Liver (tissue), 9 donors: Measurements from ENCODE around the gene P2RY8. TPM values are rescaled to one million over a fixed set of nuclear protein-coding genes. Genes with fewer than 3 reads are reported as not detected.

Experiments
- DNase-seq: peaks from one replicate; pipeline ENCODE4 v3.0.0-alpha.2; 2017; ENCODE audit warnings: low spot score
- H3K27ac ChIP-seq, 2 donors: one replicate each; pipeline ENCODE4 v1.7.0; 2013; ENCODE audit warnings: inconsistent platforms in 2 of 2, low read length in 2 of 2, control low read depth in 1 of 2, low read depth in 1 of 2, mild to moderate bottlenecking in 1 of 2
- H3K27me3 ChIP-seq, 4 donors: one replicate each; pipeline versions ENCODE4 v1.6.1 to v1.7.0; 2013; ENCODE audit warnings: low read length in 3 of 4, inconsistent platforms in 1 of 4, mild to moderate bottlenecking in 1 of 4, moderate library complexity in 1 of 4; ENCODE audit not compliant: control insufficient read depth in 4 of 4, insufficient read depth in 4 of 4
- H3K36me3 ChIP-seq, 4 donors: one replicate each; pipeline versions ENCODE4 v1.6.1 to v1.7.0; 2013; ENCODE audit warnings: low read length in 3 of 4, mild to moderate bottlenecking in 3 of 4, low read depth in 1 of 4, moderate library complexity in 1 of 4; ENCODE audit not compliant: control insufficient read depth in 4 of 4, insufficient read depth in 3 of 4
- H3K4me1 ChIP-seq, 4 donors: one replicate each; pipeline versions ENCODE4 v1.6.1 to v1.7.0; 2013; ENCODE audit warnings: low read length in 3 of 4, mild to moderate bottlenecking in 3 of 4, moderate library complexity in 1 of 4; ENCODE audit not compliant: control insufficient read depth in 4 of 4, insufficient read depth in 4 of 4
- H3K4me3 ChIP-seq, 3 donors: one replicate each; pipeline versions ENCODE4 v1.6.1 to v1.7.0; 2013; ENCODE audit warnings: low read length in 3 of 3, control low read depth in 1 of 3, low read depth in 1 of 3, mild to moderate bottlenecking in 1 of 3
- H3K9ac ChIP-seq, 2 donors: one replicate each; pipeline ENCODE4 v1.7.0; 2013; ENCODE audit warnings: low read length in 2 of 2, mild to moderate bottlenecking in 2 of 2, moderate library complexity in 2 of 2, control low read depth in 1 of 2, low read depth in 1 of 2
- H3K9me3 ChIP-seq, 4 donors: one replicate each; pipeline versions ENCODE4 v1.6.1 to v1.7.0; 2013; ENCODE audit warnings: low read length in 3 of 4; ENCODE audit not compliant: control insufficient read depth in 4 of 4
- ATF3 ChIP-seq: IDR thresholded peaks from 2 replicates; pipeline ENCODE4 v1.6.1; 2016; ENCODE audit warnings: antibody characterized with exemption
- CTCF ChIP-seq: fragments of 150-350 bp; IDR thresholded peaks from 2 replicates; pipeline ENCODE4 v1.5.1; 2017; ENCODE audit warnings: improper control_type of control experiment, low read depth, low read length; ENCODE audit not compliant: missing input control
- EGR1 ChIP-seq, 2 donors: IDR thresholded peaks; 2 replicates each; pipeline ENCODE4 v1.6.1; 2016 to 2018; ENCODE audit warnings: antibody characterized with exemption in 2 of 2, low read depth in 2 of 2
- FOXA1 ChIP-seq: IDR thresholded peaks from 2 replicates; pipeline ENCODE4 v1.6.1; 2016; ENCODE audit warnings: antibody characterized with exemption
- FOXA2 ChIP-seq: IDR thresholded peaks from 2 replicates; pipeline ENCODE4 v1.6.1; 2016; ENCODE audit warnings: antibody characterized with exemption
- GABPA ChIP-seq, 2 donors: IDR thresholded peaks in 1 of 2; conservative IDR thresholded peaks in 1 of 2; 2 replicates each; pipeline ENCODE4 v1.6.1; 2016; ENCODE audit warnings: antibody characterized with exemption in 2 of 2, mild to moderate bottlenecking in 1 of 2, moderate library complexity in 1 of 2
- HNF4A ChIP-seq, 2 donors: conservative IDR thresholded peaks; 2 replicates each; pipeline ENCODE4 v1.6.1; 2016; ENCODE audit warnings: antibody characterized with exemption in 2 of 2, mild to moderate bottlenecking in 2 of 2
- HNF4G ChIP-seq: IDR thresholded peaks from 2 replicates; pipeline ENCODE4 v1.6.1; 2016; ENCODE audit warnings: antibody characterized with exemption
- JUND ChIP-seq, 2 donors: IDR thresholded peaks; 2 replicates each; pipeline ENCODE4 v1.6.1; 2016; ENCODE audit warnings: antibody characterized with exemption in 2 of 2
- MAX ChIP-seq: IDR thresholded peaks from 2 replicates; pipeline ENCODE4 v1.6.1; 2016; ENCODE audit warnings: antibody characterized with exemption
- NR2F2 ChIP-seq: IDR thresholded peaks from 2 replicates; pipeline ENCODE4 v1.6.1; 2016; ENCODE audit warnings: antibody characterized with exemption
- RAD21 ChIP-seq, 2 donors: IDR thresholded peaks; 2 replicates each; pipeline ENCODE4 v1.6.1; 2016; ENCODE audit warnings: antibody characterized with exemption in 2 of 2, mild to moderate bottlenecking in 2 of 2
- RXRA ChIP-seq, 2 donors: IDR thresholded peaks; 2 replicates each; pipeline ENCODE4 v1.6.1; 2017 to 2018; ENCODE audit warnings: antibody characterized with exemption in 2 of 2, mild to moderate bottlenecking in 1 of 2
- SP1 ChIP-seq: IDR thresholded peaks from 2 replicates; pipeline ENCODE4 v1.6.1; 2018; ENCODE audit warnings: antibody characterized with exemption, mild to moderate bottlenecking
- TAF1 ChIP-seq: conservative IDR thresholded peaks from 2 replicates; pipeline ENCODE4 v1.6.1; 2016; ENCODE audit warnings: antibody characterized with exemption, mild to moderate bottlenecking
- YY1 ChIP-seq: IDR thresholded peaks from 2 replicates; pipeline ENCODE4 v1.6.1; 2016; ENCODE audit warnings: antibody characterized with exemption, mild to moderate bottlenecking
- WGBS: extraction: QIAGEN DNeasy Blood & Tissue Kit; methylation state at CpG from one replicate; pipeline ENCODE4 v1.1.7; 2013; 5-methylcytosine and 5-hydroxymethylcytosine counted together
- polyA plus RNA-seq, 2 donors: library from polyadenylated mRNA; stranded (reverse) in 1 of 2; unstranded in 1 of 2; fragments of 200-250 nt in 1 of 2; fragments of >200 nt in 1 of 2; fragmentation: Nextera tagmentation in 1 of 2; extraction: Ambion mirVana in 1 of 2; gene quantifications; one replicate each; pipeline versions ENCODE4 v1.2.1 to v1.2.3, GENCODE V29; 2013 to 2015
- total RNA-seq, 2 donors: library from RNA; depleted of rRNA; stranded (reverse); fragments of >200 nt; gene quantifications; one replicate each; pipeline ENCODE4 v1.2.3, GENCODE V29; 2014
- TF ChIP-seq, protein P1 (sequence below): IDR thresholded peaks from 2 replicates; pipeline ENCODE4 v1.6.1; 2016; ENCODE audit warnings: antibody characterized with exemption, mild to moderate bottlenecking
- TF ChIP-seq, protein P2 (sequence below): IDR thresholded peaks from 2 replicates; pipeline ENCODE4 v1.6.1; 2016; ENCODE audit warnings: antibody characterized with exemption
- donor health status: healthy.
- donor health status: healthy.
- donor health status: healthy.
- donor health status: healthy.
- donor health status: healthy.

The P2RY8 gene
- total and polyA plus RNA-seq, 4 donors = 0.24 to 4.4 (median 0.59) TPM

DNA sequence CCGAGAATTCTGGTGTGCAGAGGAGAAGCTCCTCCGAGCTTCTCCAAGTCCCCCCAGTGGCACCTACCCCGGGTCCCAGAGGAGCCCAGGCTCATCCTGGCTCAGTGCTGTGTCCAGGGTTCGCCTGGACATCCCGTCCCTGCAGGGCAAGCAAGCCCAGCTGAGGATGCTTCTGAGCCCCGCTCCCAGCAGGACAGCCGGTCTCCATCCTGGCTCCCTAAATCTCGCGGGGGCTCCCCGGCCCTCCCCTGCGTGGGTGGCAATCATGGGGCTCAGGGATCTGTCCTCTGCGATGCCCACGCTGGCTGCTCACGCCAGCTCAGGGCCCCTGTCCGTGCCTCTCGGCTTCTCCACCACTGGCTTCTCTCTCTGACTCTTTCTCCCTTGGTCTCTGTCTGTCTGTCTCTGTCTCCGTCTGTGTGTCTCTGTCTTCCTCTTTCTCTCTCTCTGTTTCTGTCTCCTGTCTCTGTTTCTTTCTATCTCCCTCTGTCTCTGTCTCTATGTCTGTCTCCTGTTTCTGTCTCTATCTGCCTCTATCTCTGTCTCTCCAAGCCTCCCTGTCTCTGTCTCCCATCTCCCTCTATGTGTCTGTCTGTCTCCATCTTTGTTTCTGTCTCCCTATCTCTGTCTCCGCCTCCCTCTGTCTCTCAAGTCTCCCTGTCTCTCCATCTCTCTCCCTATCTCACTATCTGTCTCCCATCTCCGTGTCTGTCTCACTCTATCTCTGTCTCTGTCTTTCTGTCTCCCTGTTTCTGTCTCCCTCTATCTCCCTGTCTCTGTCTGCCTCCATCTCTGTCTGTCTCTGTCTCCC lies 117.2 kb downstream of the P2RY8 start:
- no peaks in the 10 kb centered on the region for H3K27me3 ChIP-seq
- no peak overlapping the region for H3K9ac ChIP-seq
- no peaks in the 10 kb centered on the region for H3K4me1 ChIP-seq
- H3K9me3 ChIP-seq = peaks cover 1 to 8% (median 7%) of the 10 kb centered on the region in 4 donors
- H3K27ac ChIP-seq = no peak overlapping the region
- WGBS = 86% methylated on average over 19 of the region's 19 CpGs
- peaks cover 0 to 39% (median 16%) of the 10 kb centered on the region in 4 donors for H3K36me3 ChIP-seq
- TF ChIP-seq FOXA2 (no peak), EGR1 (IDR thresholded peaks at IDR 0.05; ENCODE audit: low read depth in 2 of 2) (no peak), MAX (no peak), CTCF (no peak), ATF3 (no peak), NR2F2 (no peak), RXRA (IDR thresholded peaks at IDR 0.05) (no peak), GABPA (IDR thresholded peaks at IDR 0.05 in 1 of 2, conservative IDR thresholded peaks at IDR 0.05 in 1 of 2) (no peak), RAD21 (IDR thresholded peaks at IDR 0.05) (no peak), YY1 (no peak), FOXA1 (no peak), HNF4A (conservative IDR thresholded peaks at IDR 0.05) (no peak), JUND (IDR thresholded peaks at IDR 0.05) (no peak), HNF4G (no peak), TAF1 (no peak), SP1 (no peak)
- TF ChIP-seq, protein P1, sequence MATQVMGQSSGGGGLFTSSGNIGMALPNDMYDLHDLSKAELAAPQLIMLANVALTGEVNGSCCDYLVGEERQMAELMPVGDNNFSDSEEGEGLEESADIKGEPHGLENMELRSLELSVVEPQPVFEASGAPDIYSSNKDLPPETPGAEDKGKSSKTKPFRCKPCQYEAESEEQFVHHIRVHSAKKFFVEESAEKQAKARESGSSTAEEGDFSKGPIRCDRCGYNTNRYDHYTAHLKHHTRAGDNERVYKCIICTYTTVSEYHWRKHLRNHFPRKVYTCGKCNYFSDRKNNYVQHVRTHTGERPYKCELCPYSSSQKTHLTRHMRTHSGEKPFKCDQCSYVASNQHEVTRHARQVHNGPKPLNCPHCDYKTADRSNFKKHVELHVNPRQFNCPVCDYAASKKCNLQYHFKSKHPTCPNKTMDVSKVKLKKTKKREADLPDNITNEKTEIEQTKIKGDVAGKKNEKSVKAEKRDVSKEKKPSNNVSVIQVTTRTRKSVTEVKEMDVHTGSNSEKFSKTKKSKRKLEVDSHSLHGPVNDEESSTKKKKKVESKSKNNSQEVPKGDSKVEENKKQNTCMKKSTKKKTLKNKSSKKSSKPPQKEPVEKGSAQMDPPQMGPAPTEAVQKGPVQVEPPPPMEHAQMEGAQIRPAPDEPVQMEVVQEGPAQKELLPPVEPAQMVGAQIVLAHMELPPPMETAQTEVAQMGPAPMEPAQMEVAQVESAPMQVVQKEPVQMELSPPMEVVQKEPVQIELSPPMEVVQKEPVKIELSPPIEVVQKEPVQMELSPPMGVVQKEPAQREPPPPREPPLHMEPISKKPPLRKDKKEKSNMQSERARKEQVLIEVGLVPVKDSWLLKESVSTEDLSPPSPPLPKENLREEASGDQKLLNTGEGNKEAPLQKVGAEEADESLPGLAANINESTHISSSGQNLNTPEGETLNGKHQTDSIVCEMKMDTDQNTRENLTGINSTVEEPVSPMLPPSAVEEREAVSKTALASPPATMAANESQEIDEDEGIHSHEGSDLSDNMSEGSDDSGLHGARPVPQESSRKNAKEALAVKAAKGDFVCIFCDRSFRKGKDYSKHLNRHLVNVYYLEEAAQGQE = no peak
- TF ChIP-seq, protein P2, sequence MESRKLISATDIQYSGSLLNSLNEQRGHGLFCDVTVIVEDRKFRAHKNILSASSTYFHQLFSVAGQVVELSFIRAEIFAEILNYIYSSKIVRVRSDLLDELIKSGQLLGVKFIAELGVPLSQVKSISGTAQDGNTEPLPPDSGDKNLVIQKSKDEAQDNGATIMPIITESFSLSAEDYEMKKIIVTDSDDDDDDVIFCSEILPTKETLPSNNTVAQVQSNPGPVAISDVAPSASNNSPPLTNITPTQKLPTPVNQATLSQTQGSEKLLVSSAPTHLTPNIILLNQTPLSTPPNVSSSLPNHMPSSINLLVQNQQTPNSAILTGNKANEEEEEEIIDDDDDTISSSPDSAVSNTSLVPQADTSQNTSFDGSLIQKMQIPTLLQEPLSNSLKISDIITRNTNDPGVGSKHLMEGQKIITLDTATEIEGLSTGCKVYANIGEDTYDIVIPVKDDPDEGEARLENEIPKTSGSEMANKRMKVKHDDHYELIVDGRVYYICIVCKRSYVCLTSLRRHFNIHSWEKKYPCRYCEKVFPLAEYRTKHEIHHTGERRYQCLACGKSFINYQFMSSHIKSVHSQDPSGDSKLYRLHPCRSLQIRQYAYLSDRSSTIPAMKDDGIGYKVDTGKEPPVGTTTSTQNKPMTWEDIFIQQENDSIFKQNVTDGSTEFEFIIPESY = no peak
- no peak for DNase-seq
- no peak overlapping the region for H3K4me3 ChIP-seq
